ENCODE measurements around the gene MAML3.

The MAML3 gene

GRCh38 chr4:140069066-140069465 is 84.9 kb downstream of the MAML3 start:
- ATAC-seq: no peak

GRCh38 chr4:140068271-140068670 is 85.7 kb downstream of the MAML3 start:
- ATAC-seq: no peak

- no peak for ATAC-seq
These were observed 87.7 kb downstream of the MAML3 start for GRCh38 chr4:140066031-140066930.

GRCh38 chr4:140065393-140065792 is 88.6 kb downstream of the MAML3 start:
- ATAC-seq: no peak

GRCh38 chr4:140061659-140062289 is 92.2 kb downstream of the MAML3 start:
- ATAC-seq: peak in 1 of 2 donors; percentile 55

GRCh38 chr4:140061194-140061593 is 92.8 kb downstream of the MAML3 start:
- ATAC-seq: no peak

- ATAC-seq: no peak
These were observed 94.8 kb downstream of the MAML3 start for GRCh38 chr4:140059159-140059558.

GRCh38 chr4:140057701-140058100 is 96.3 kb downstream of the MAML3 start:
- no peak for ATAC-seq

GRCh38 chr4:140056015-140056414 is 98.0 kb downstream of the MAML3 start:
- no peak for ATAC-seq

GRCh38 chr4:140054861-140055260 is 99.1 kb downstream of the MAML3 start:
- no peak for ATAC-seq

GRCh38 chr4:140053185-140053584 is 100.8 kb downstream of the MAML3 start:
- no peak for ATAC-seq

GRCh38 chr4:140052050-140052449 is 101.9 kb downstream of the MAML3 start:
- peak in 1 of 2 donors; percentile 31 for ATAC-seq

GRCh38 chr4:140049849-140050637 is 103.9 kb downstream of the MAML3 start:
- no peak for ATAC-seq

GRCh38 chr4:140049024-140049848 is 104.7 kb downstream of the MAML3 start:
- ATAC-seq: peak; percentile 60 to 72

GRCh38 chr4:140048419-140048995 is 105.5 kb downstream of the MAML3 start:
- no peak for ATAC-seq

- no peak for ATAC-seq
These were observed 106.2 kb downstream of the MAML3 start for GRCh38 chr4:140047786-140048185.

- no peak for ATAC-seq
These were observed 106.9 kb downstream of the MAML3 start for GRCh38 chr4:140047017-140047640.

- ATAC-seq: no peak
These were observed 107.4 kb downstream of the MAML3 start for GRCh38 chr4:140046543-140046942.

- ATAC-seq: no peak
These were observed 108.0 kb downstream of the MAML3 start for GRCh38 chr4:140046016-140046415.

- no peak for ATAC-seq
These were observed 109.6 kb downstream of the MAML3 start for GRCh38 chr4:140044337-140044902.

GRCh38 chr4:140042634-140043033 is 111.3 kb downstream of the MAML3 start:
- ATAC-seq: no peak
